ENCODE results near the gene USP9X. TPM values are rescaled to one million over a fixed set of nuclear protein-coding genes. Genes with fewer than 3 reads are reported as not detected.

The USP9X gene
- total and polyA plus RNA-seq, 9 of the 15 experiments (the other 6 are each of a cell fraction or from before 2014, with no cell fraction given), result 10.9 to 47.8 (median 29.5) TPM

GRCh38 chrX:41086627-41086932 is 1.3 kb downstream of the USP9X start (continued):
- TF ChIP-seq ZNF589 (CRISPR knock-in tag; IDR thresholded peaks at IDR 0.05; ENCODE audit: low read depth), result no peak
- no peak for TF ChIP-seq PHB2 (IDR thresholded peaks at IDR 0.05; ENCODE audit: low read depth)
- TF ChIP-seq CBX8 (IDR thresholded peaks at IDR 0.05; ENCODE audit: borderline replicate concordance, extremely low read depth, low read depth, low read length, poor library complexity, severe bottlenecking), result no peak
- TF ChIP-seq PRDM10 (IDR thresholded peaks at IDR 0.05; ENCODE audit: partially characterized antibody), result no peak
- no peak for TF ChIP-seq ZNF316 (IDR thresholded peaks at IDR 0.05)
- no peak for TF ChIP-seq ID3 (CRISPR knock-in tag; IDR thresholded peaks at IDR 0.05)
- TF ChIP-seq ID3 (tag; IDR thresholded peaks at IDR 0.05), result no peak
- TF ChIP-seq MAZ (CRISPR knock-in tag; conservative IDR thresholded peaks at IDR 0.05 in 1 of 2, IDR thresholded peaks at IDR 0.05 in 1 of 2), result 0 out of 4 replicates have a peak, but pooled peaks of 1 of the 2 experiments have one; percentile 1
- no peak for TF ChIP-seq GATAD2B (IDR thresholded peaks at IDR 0.05; ENCODE audit: borderline replicate concordance)
- peak; percentile 27 to 31; a peak in 2 of 4 replicates for TF ChIP-seq KDM1A (IDR thresholded peaks at IDR 0.05)
- TF ChIP-seq CREB3 (tag; conservative IDR thresholded peaks at IDR 0.05; ENCODE audit: low read depth), result no peak
- TF ChIP-seq ZBTB8A (IDR thresholded peaks at IDR 0.05; ENCODE audit: partially characterized antibody), result no peak
- no peak for TF ChIP-seq ILK (tag; IDR thresholded peaks at IDR 0.05; ENCODE audit: borderline replicate concordance, low read depth)
- no peak for TF ChIP-seq KLF1 (tag; IDR thresholded peaks at IDR 0.05)
- TF ChIP-seq YY1 (IDR thresholded peaks at IDR 0.05; ENCODE audit: borderline replicate concordance in 1 of 3, control insufficient read depth in 1 of 3, extremely low read depth in 1 of 3, insufficient read depth in 3 of 3, insufficient read length in 1 of 3, insufficient replicate concordance in 2 of 3, low read depth in 1 of 3, low read length in 2 of 3), result no peak
- TF ChIP-seq SMARCB1 (IDR thresholded peaks at IDR 0.05; ENCODE audit: insufficient read length, low read depth), result no peak
- no peak for TF ChIP-seq THRAP3 (IDR thresholded peaks at IDR 0.05; ENCODE audit: borderline replicate concordance)
- TF ChIP-seq ILF3 (IDR thresholded peaks at IDR 0.05; ENCODE audit: borderline replicate concordance), result no peak
